ENCODE results near the gene EOLA1. TPM values are rescaled to one million over a fixed set of nuclear protein-coding genes. Genes with fewer than 3 reads are reported as not detected.

Gene EOLA1
- total RNA-seq = 16.9 and 17.8 TPM in 2 replicates

DNA sequence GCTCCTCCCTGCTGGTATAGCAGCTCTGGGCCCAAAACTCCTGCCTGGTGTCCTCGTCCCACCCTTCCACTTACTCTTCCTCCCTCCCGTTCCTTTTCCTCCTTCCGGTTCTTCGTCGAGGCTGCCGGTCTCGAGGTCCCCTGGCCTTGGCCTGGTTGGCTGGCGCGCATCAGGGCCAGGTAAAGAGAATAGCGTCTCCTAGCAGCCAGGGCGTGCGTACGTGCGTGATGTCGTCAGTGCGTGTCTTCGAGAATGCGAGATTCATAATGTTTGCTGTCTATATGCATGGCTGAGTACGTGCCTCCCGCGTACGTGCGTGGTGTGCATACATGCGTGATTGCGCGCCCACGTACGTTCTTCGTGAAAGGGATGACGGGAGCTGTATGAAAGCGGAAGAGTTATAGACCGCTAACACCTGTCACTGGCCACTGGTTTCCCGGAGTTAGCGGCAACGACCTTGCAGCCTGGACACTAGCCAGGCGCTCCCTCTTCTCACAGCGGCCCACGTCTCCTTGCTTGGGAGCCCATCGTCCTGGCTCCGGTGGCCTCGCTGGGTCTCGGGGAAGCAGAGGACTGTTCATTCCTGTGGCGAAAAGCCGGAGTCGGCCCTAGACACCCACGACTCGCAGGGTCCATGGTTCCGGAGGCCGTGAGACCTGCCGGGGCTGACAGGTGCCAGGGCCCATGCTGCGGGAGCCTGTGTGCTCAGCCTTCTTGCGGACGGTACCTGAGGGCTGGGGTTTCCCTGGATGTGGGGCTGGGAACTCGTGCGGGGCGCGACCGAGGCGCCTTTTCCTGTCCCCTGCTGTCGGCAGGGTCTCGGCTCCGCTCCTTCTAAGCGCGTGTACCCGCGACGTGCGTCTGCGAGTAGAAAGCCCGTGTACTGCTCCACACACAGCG lies at the start of gene EOLA1:
Gene EOLA1, plus strand, starts transcription at position 392 of the 900 bp plus-strand sequence. CDS start 4,619 bp downstream, outside the sequence.

DNA sequence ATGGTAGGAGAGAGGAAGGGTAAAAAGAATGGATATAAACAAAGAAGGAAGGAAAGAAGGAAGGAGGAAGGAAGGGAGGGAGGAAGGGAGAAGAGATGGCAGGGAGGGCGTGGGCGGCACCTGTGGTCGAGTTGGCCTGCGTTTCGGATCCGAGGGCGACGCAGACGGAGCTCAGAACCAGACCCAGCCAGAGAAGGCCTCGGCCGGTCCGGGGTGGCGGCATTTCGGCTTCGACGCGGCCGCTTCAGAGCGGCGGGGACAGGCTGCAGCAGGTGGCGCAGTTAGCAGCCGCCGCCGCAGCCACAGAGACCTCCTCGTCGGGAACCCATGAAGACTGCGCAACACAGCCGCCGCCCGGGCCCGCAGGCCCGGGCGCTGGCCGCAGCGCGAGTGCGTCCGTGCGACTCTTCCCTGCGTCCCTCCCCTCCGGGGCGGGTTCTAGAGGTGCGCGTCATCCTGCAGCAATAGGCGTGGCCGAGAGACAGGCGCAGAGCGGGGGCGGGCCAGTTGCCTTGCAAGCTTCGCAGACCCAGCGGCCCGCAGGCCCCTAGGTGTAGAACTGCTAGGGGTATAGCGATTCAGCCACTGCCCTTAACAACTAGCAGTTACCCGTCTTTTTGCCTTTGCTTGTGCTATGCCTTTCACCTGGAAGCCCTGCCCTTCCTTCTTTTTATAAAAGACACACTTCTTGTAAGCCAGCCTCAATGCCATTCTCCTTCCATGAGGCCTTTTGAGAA lies 35.7 kb upstream of the EOLA1 start, which contains the start of gene IDS:
Gene IDS, minus strand, starts transcription at position 392 of the 737 bp plus-strand sequence. Its CDS starts 169 bp downstream, at position 223.

DNA sequence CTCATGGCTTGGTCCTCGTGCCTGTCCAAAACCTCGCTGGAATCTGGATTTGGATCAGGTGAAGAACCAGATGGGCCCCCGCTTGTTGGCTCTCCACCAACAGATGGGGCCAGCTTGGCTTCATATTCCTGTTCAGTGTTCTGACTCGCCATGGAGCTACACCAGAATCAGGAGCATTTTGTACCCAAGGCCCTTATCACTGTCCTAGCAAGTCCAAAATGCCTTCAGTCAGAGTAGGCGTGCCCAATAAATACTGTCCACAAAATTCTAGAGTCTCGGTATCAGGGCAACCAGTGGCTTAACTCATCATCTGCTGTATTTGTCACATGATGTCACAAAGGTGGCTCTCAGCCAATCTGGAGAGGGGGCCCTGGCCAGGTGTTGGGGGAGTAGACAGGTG lies 8.9 kb downstream of the EOLA1 start, which contains the start of gene HSFX3:
Gene HSFX3, minus strand, starts transcription at position 224 of the 400 bp plus-strand sequence. Its CDS starts 72 bp downstream, at position 152.

GRCh38 chrX:149587359-149587758 lies 46.5 kb downstream of the EOLA1 start, which contains the start of gene MAGEA9B:
Gene MAGEA9B, minus strand, starts transcription at chrX:149587459. Its CDS starts 4,280 bp downstream, at chrX:149583179.

GRCh38 chrX:149595214-149595613 lies 54.4 kb downstream of the EOLA1 start, which contains the start of gene HSFX2:
Gene HSFX2, minus strand, starts transcription at chrX:149595314. Its CDS starts 614 bp downstream, at chrX:149594700.

Other genes with a start within 250 kb of the EOLA1 start
- 19.8 and 26.0 TPM in 2 replicates for gene IDS, start 35.7 kb upstream of the EOLA1 start, total RNA-seq
- gene HSFX3, start 8.9 kb downstream of the EOLA1 start, total RNA-seq = not detected in 2 replicates
- gene MAGEA9B, start 46.4 kb downstream of the EOLA1 start, total RNA-seq = not detected in 2 replicates
- gene HSFX2, start 54.3 kb downstream of the EOLA1 start, total RNA-seq = 0.21 TPM in 1 of 2 replicates, not detected in the other
- gene TMEM185A, start 90.8 kb downstream of the EOLA1 start, total RNA-seq = 17.4 and 23.0 TPM in 2 replicates
- not detected in 2 replicates for gene MAGEA11, start 171.0 kb downstream of the EOLA1 start, total RNA-seq
- gene HSFX1, start 233.1 kb downstream of the EOLA1 start, total RNA-seq = 0.34 and 0.93 TPM in 2 replicates
- gene MAGEA9, start 240.9 kb downstream of the EOLA1 start, total RNA-seq = not detected in 2 replicates

Measured in nasal cavity respiratory epithelium epithelial cell of viscerocranial mucosa (primary cell).